Activated CD8-positive, alpha-beta T cell treated with anti-CD3 and anti-CD28 coated beads, Interleukin-2, amount 10 ng/mL, durations not matched to agents 7 days and 5 days (primary cell): ENCODE results near the gene SEZ6L2. TPM values are rescaled to one million over a fixed set of nuclear protein-coding genes. Genes with fewer than 3 reads are reported as not detected.
A peak's percentile ranks its signal among the peaks of the same experiment; 100 is the strongest.
"Not testable (repeated sequence)": the region's sequence is repeated elsewhere in the genome, so short reads cannot be mapped to it uniquely, and the experiment has no call there.

ENCODE experiments used
- ATAC-seq: fragments of 150-1000 bp; cut with Tn5 transposase; one replicate; pipeline ENCODE4 v1.10.0; 2021; ENCODE audit warnings: moderate library complexity
- CTCF ChIA-PET: fragments of 350-600 bp; sonication (Branson Sonifier 250); formaldehyde crosslinking; loops from one replicate; lab custom pipeline; 2021; ENCODE audit warnings: antibody characterized with exemption; lab: Charles Lee
- POLR2A ChIA-PET: fragments of 350-600 bp; sonication (Branson Sonifier 250); formaldehyde crosslinking; loops from one replicate; lab custom pipeline; 2021; ENCODE audit warnings: antibody characterized with exemption; lab: Charles Lee
- DNase-seq: peaks from one replicate; pipeline ENCODE4 v3.0.0-alpha.2; 2020
- H3K27ac Mint-ChIP-seq: one replicate; pipeline ENCODE4 v1.8.0; 2021; ENCODE audit warnings: mild to moderate bottlenecking, mixed read lengths
- H3K27me3 Mint-ChIP-seq: one replicate; pipeline ENCODE4 v1.8.0; 2021; ENCODE audit warnings: low read depth, mixed read lengths
- H3K36me3 Mint-ChIP-seq: one replicate; pipeline ENCODE4 v1.8.0; 2021; ENCODE audit warnings: low read depth, mixed read lengths
- H3K4me1 Mint-ChIP-seq: one replicate; pipeline ENCODE4 v1.8.0; 2021; ENCODE audit warnings: low read depth, mixed read lengths
- H3K4me3 Mint-ChIP-seq: one replicate; pipeline ENCODE4 v1.8.0; 2021; ENCODE audit warnings: mild to moderate bottlenecking, mixed read lengths
- H3K9me3 Mint-ChIP-seq: one replicate; pipeline ENCODE4 v1.8.0; 2022; ENCODE audit warnings: mixed read lengths; ENCODE audit not compliant: insufficient read depth
- total RNA-seq, 2 experiments: library from RNA; stranded (reverse); gene quantifications; one replicate each; pipeline ENCODE4 v1.2.3, GENCODE V29; 2021

SEZ6L2 gene
- total RNA-seq, 2 experiments from 2014 or later: not detected

DNA sequence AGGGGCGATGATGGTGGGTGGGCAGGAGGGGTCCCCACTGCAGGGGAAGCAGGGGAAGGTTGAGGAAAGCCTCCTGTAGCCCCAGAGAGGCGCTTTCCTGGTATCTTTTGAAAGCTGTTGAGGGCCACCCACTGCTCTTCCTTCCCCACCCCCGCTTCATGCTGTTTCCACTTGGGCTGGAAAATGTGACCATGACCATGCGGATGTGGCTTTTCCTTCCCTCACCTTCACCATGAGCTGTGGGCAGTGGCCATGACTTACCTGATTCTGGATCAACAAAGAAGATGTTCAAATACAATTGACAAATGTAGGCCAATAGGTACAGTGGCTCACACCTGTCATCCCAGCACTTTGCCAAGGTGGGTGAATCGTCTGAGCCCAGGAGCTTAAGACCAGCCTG lies 65.3 kb downstream of the SEZ6L2 start:
- POLR2A ChIA-PET: no interaction called here
- no peak overlapping the region for H3K27ac Mint-ChIP-seq

DNA sequence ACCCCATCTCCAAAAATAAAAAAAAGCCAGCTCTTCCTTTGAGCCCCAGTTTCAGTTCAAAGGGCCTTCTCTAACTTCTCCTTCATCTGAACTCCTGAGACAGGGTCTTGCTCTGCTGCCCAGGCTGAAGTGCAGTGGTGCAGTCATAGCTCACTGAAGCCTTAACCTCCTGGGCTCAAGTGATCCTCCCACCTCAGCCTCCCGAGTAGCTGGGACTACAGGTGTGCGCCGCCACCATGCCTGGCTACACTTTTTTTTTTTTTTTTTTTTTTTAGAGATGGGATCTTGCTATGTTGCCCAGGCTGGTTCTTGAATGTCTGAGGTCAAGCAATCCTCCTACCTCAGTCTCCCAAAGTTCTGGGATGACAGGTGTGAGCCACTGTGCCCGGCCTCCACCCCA lies 66.1 kb downstream of the SEZ6L2 start:
- H3K27me3 Mint-ChIP-seq, H3K9me3 Mint-ChIP-seq, ATAC-seq, DNase-seq, H3K27ac Mint-ChIP-seq, H3K4me3 Mint-ChIP-seq, H3K4me1 Mint-ChIP-seq, POLR2A ChIA-PET: not testable (repeated sequence)
- peaks cover 51% of the 10 kb centered on the region for H3K36me3 Mint-ChIP-seq
- CTCF ChIA-PET: interaction anchor here (0.9 to 4.0 kb wide), 2 partner anchors 15 to 23 kb away, joined by 3 to 22 read pairs; no protein-coding TSS in a partner anchor

More for the DNA sequence above, 65.3 kb downstream of the SEZ6L2 start:
- no peak for DNase-seq
- CTCF ChIA-PET: interaction anchor here (1.0 to 4.0 kb wide), 3 partner anchors 9 to 18 kb away, joined by 3 to 22 read pairs (median 4); partner anchors contain the start of gene PAGR1
- H3K27me3 Mint-ChIP-seq: no peaks in the 10 kb centered on the region
- H3K4me3 Mint-ChIP-seq: no peak overlapping the region
- ATAC-seq: no peak
- H3K9me3 Mint-ChIP-seq: no peaks in the 10 kb centered on the region
- peaks cover 52% of the 10 kb centered on the region for H3K36me3 Mint-ChIP-seq
- no peaks in the 10 kb centered on the region for H3K4me1 Mint-ChIP-seq

DNA sequence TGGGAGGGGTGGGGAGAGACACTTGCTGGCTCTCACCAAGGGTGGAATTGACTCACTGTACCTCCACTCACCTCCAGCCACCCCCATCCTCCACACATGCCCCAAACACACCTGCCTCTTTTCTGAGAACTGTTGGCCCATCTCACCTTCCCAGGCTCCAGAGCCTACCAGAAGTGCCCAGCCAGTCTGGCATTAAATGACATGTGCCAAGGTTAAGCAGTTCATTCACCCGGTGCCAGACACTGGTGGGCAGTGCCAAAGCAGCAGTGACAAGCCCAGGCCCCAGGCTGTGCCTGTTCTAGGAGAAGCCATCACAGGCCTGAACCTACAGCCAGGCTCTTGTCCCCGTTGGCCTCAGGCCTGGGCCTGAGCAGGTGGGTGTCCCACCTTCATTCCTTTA lies 67.9 kb downstream of the SEZ6L2 start:
- ChIA-PET CTCF (interaction anchor here (4.0 kb wide), 1 partner anchor 17 kb away, joined by 22 read pairs; no protein-coding TSS in a partner anchor), POLR2A (no interaction called here)
- no peak for DNase-seq
- Mint-ChIP-seq H3K36me3 (peaks cover 43% of the 10 kb centered on the region), H3K4me3 (no peak overlapping the region), H3K27me3 (no peaks in the 10 kb centered on the region), H3K9me3 (no peaks in the 10 kb centered on the region), H3K27ac (no peak overlapping the region), H3K4me1 (peaks cover 12% of the 10 kb centered on the region)
- no peak for ATAC-seq

DNA sequence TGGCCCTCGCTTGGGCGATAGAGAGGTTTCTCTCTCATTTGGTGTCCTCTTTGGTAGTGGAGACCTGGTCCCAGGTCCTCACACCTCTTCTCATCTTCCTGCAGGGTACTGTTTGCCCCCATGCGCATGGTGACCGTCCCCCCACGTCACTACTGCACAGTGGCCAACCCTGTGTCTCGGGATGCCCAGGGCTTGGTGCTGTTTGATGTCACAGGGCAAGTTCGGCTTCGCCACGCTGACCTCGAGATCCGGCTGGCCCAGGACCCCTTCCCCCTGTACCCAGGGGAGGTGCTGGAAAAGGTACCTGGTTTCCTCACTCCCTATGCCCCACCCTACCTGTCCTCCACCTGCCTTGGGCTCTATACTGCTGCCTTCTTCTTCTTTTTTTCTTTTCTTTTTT lies 68.6 kb downstream of the SEZ6L2 start:
- ATAC-seq (no peak), DNase-seq (no peak)
- ChIA-PET POLR2A (no interaction called here), CTCF (no interaction called here)
- H3K9me3 Mint-ChIP-seq: no peaks in the 10 kb centered on the region
- H3K4me1 Mint-ChIP-seq: peaks cover 19% of the 10 kb centered on the region
- no peak overlapping the region for H3K4me3 Mint-ChIP-seq
- H3K36me3 Mint-ChIP-seq: peaks cover 37% of the 10 kb centered on the region
- H3K27me3 Mint-ChIP-seq: no peaks in the 10 kb centered on the region
- H3K27ac Mint-ChIP-seq: no peak overlapping the region

DNA sequence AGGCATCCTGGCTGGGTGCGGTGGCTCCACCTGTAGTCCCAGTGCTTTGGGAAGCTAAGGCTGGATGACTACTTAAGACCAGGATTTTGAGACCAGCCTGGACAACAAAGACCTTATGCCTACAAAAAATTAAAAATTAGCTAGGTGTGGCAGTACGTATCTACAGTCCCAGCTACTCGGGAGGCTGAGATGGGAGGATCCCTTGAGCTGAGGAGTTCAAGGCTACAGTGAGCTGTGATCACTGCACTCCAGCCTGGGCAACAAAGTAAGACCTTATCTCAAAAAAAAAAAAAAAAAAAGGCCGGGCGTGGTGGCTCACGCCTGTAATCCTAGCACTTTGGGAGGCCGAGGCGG lies 73.0 kb downstream of the SEZ6L2 start:
- H3K36me3 Mint-ChIP-seq: peaks cover 29% of the 10 kb centered on the region
- H3K27ac Mint-ChIP-seq: no peak overlapping the region
- no peaks in the 10 kb centered on the region for H3K9me3 Mint-ChIP-seq
- H3K27me3 Mint-ChIP-seq: no peaks in the 10 kb centered on the region
- H3K4me3 Mint-ChIP-seq: peak overlapping the region; percentile 63
- DNase-seq: no peak
- ChIA-PET CTCF (interaction anchor here (0.9 to 6.4 kb wide), 6 partner anchors 9 to 124 kb away, joined by 3 to 55 read pairs (median 6); partner anchors contain the start of genes KIF22 and PAGR1), POLR2A (interaction anchor here (0.8 to 2.5 kb wide), 8 partner anchors 9 to 142 kb away, joined by 3 to 9 read pairs (median 5); partner anchors contain the start of genes KCTD13, PAGR1 and PRRT2)
- H3K4me1 Mint-ChIP-seq: peaks cover 56% of the 10 kb centered on the region
- no peak for ATAC-seq

DNA sequence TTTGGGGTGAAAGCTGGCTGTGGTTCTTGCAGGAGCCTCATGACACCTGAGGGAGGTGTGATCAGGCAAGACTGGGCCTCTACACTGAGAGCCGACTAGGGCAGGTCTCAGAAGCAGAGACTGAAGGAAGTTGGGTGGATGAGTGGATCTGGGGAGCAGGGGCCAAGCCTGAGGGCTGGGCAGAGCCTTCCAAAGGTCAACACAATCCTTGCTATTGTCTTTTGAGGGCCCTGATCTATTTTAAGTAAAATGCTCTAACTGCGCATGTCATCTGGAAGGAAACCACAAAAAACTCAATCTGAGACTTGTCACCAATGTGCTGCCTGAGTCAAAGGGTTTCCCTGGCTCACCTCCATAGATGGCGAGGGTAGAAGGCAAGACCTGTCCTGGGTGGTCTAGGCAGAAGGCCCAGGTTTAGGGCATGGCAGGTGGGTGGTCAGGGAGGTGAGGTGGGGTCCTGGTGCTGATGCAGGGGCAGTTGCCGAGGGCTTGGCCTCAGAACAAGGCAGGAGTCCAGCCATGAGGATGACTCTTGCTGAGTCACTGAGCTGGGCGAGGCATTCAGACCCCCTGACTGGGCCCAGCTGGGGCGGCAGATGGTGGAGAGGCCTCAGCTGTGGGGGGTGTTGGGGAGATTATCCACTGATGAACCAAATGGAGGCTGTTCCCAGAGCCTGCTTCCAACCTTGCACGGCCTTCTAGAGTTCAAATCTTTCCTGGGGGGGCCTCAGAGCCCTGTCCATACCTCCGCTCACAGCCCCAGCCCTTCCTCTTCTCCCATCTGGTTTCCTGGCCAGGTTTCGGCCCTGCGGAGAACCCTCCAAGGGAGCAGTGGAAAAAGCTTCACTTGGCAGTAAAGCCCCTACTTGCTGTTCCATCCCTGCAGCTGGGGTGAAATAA lies 74.0 kb downstream of the SEZ6L2 start:
- peaks cover 62% of the 10 kb centered on the region for H3K4me1 Mint-ChIP-seq
- peaks cover 30% of the 10 kb centered on the region for H3K36me3 Mint-ChIP-seq
- peak; percentile 35 for ATAC-seq
- CTCF ChIA-PET: interaction anchor here (0.6 to 6.4 kb wide), 6 partner anchors 9 to 123 kb away, joined by 3 to 55 read pairs (median 6); partner anchors contain the start of gene PAGR1
- POLR2A ChIA-PET: interaction anchor here (0.9 to 2.5 kb wide), 4 partner anchors 8 to 125 kb away, joined by 3 to 9 read pairs (median 6); partner anchors contain the start of gene PAGR1
- H3K27ac Mint-ChIP-seq: peak overlapping the region; percentile 74
- peak; percentile 62 for DNase-seq
- no peaks in the 10 kb centered on the region for H3K27me3 Mint-ChIP-seq
- H3K4me3 Mint-ChIP-seq: peak overlapping the region; percentile 13
- H3K9me3 Mint-ChIP-seq: no peaks in the 10 kb centered on the region

DNA sequence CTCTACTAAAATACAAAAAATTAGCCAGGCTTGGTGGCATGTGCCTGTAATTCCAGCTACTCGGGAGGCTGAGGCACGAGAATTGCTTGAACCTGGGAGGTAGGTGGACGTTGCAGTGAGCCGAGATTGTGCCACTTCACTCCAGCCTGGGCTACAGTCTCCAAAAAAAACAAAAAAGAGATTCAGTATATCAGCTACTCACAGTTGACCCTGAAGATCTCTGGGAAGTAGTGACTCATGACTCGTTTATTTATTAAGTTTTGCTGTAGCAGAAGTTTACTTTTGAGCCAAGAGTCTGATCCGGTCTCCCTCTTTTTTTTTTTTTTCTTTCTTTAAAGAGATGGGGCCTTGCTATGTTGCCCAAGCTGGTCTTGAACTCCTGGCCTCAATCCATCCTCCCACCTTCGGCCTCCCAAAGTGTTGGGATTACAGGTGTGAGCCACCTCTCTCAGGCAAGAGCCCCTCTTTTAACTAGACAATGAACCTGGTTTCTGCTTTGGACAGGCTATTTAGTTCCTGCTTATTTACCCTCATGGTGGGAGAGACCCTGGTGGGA lies 74.7 kb downstream of the SEZ6L2 start:
- ChIA-PET CTCF (interaction anchor here (0.7 to 6.4 kb wide), 3 partner anchors 8 to 53 kb away, joined by 3 to 55 read pairs (median 13); partner anchors contain the start of gene PAGR1), POLR2A (interaction anchor here (0.6 to 1.9 kb wide), 4 partner anchors 17 to 673 kb away, joined by 3 to 9 read pairs (median 4); no protein-coding TSS in a partner anchor)
- peaks cover 67% of the 10 kb centered on the region for H3K4me1 Mint-ChIP-seq
- H3K9me3 Mint-ChIP-seq: no peaks in the 10 kb centered on the region
- H3K4me3 Mint-ChIP-seq: no peak overlapping the region
- ATAC-seq (no peak), DNase-seq (no peak)
- H3K27ac Mint-ChIP-seq: peak overlapping the region; percentile 74
- H3K27me3 Mint-ChIP-seq: no peaks in the 10 kb centered on the region
- peaks cover 34% of the 10 kb centered on the region for H3K36me3 Mint-ChIP-seq

DNA sequence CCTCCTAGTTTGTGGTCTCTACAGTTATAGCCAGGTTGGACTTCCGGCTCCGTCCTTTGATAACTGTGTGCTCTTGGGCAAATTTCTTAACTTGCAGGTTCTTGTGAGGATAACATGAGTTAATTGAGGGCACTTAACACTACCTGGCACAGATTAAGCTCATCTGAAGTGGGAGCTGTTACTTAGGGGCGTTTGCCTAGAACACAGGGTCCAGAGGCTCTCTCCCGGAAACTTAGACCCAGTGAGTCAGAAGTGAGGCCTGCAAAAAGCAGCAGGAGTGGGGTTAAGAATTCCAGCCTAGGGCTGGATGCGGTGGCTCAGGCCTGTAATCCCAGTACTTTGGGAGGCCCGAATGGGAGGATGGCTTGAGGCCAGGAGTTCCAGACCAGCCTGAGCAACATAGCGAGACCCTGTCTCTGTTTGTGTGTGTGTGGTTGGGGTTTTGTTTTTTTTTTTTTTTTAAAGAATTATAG lies 77.7 kb downstream of the SEZ6L2 start:
- Mint-ChIP-seq H3K4me3 (peak overlapping the region; percentile 97), H3K4me1 (peaks cover 78% of the 10 kb centered on the region), H3K36me3 (peaks cover 52% of the 10 kb centered on the region), H3K27me3 (no peaks in the 10 kb centered on the region), H3K9me3 (no peaks in the 10 kb centered on the region), H3K27ac (peak overlapping the region; percentile 89)
- ATAC-seq (no peak), DNase-seq (no peak)
- ChIA-PET CTCF (interaction anchor here (1.2 to 8.0 kb wide), 6 partner anchors 14 to 121 kb away, joined by 3 to 106 read pairs (median 11); partner anchors contain the start of gene KIF22), POLR2A (interaction anchor here (1.6 to 4.1 kb wide), 4 partner anchors 14 to 32 kb away, joined by 4 to 29 read pairs (median 11); partner anchors contain the start of gene KIF22)

Other genes starting within 250 kb of the SEZ6L2 start
- 100 to 1,000 TPM; 339 to 352 TPM for gene SPN, start 236.3 kb downstream of the SEZ6L2 start, total RNA-seq
- 10 to 100 TPM in 1 of 2 experiments, 1 to 10 TPM in 1; 8.6 to 10.2 TPM for gene QPRT, start 220.4 kb downstream of the SEZ6L2 start, total RNA-seq
- gene C16orf54, start 153.6 kb downstream of the SEZ6L2 start, total RNA-seq: 10 to 100 TPM; 64.3 to 68.0 TPM
- gene ZG16, start 121.3 kb downstream of the SEZ6L2 start, total RNA-seq: not detected
- 100 to 1,000 TPM; 229 to 233 TPM for gene KIF22, start 108.8 kb downstream of the SEZ6L2 start, total RNA-seq
- 100 to 1,000 TPM; 455 to 494 TPM for gene MAZ, start 93.0 kb downstream of the SEZ6L2 start, total RNA-seq
- under 1 TPM; 0.16 to 0.83 TPM for gene PRRT2, start 87.4 kb downstream of the SEZ6L2 start, total RNA-seq
- 10 to 100 TPM; 39.1 TPM for gene PAGR1, start 83.4 kb downstream of the SEZ6L2 start, total RNA-seq
- gene MVP, start 79.1 kb downstream of the SEZ6L2 start, total RNA-seq: 100 to 1,000 TPM; 122 to 125 TPM
- gene CDIPT, start 36.3 kb downstream of the SEZ6L2 start, total RNA-seq: 10 to 100 TPM; 51.1 to 53.2 TPM
- under 1 TPM in 1 of 2 experiments, not detected in 1; 0.24 TPM for gene ASPHD1, start 938 bp upstream of the SEZ6L2 start, total RNA-seq
- 10 to 100 TPM; 33.8 to 35.5 TPM for gene KCTD13, start 26.7 kb upstream of the SEZ6L2 start, total RNA-seq
- gene TMEM219, start 62.5 kb upstream of the SEZ6L2 start, total RNA-seq: 10 to 100 TPM; 57.8 to 61.0 TPM
- 10 to 100 TPM; 48.9 to 49.8 TPM for gene TAOK2, start 74.3 kb upstream of the SEZ6L2 start, total RNA-seq
- gene HIRIP3, start 96.1 kb upstream of the SEZ6L2 start, total RNA-seq: 10 to 100 TPM; 46.4 to 47.3 TPM
- gene INO80E, start 96.7 kb upstream of the SEZ6L2 start, total RNA-seq: 100 to 1,000 TPM; 104 to 117 TPM
- under 1 TPM in 1 of 2 experiments, not detected in 1; 0.34 TPM for gene DOC2A, start 111.5 kb upstream of the SEZ6L2 start, total RNA-seq
- gene C16orf92, start 123.6 kb upstream of the SEZ6L2 start, total RNA-seq: not detected
- gene TLCD3B, start 131.7 kb upstream of the SEZ6L2 start, total RNA-seq: 1 to 10 TPM; 4.6 TPM
- gene ALDOA, start 166.2 kb upstream of the SEZ6L2 start, total RNA-seq: 1,000 to 10,000 TPM; 1,738 to 1,843 TPM
- gene PPP4C, start 176.4 kb upstream of the SEZ6L2 start, total RNA-seq: 100 to 1,000 TPM; 157 TPM
- 1 to 10 TPM; 1.3 TPM for gene TBX6, start 192.4 kb upstream of the SEZ6L2 start, total RNA-seq
- gene YPEL3, start 196.7 kb upstream of the SEZ6L2 start, total RNA-seq: 10 to 100 TPM; 29.4 to 34.5 TPM
- gene GDPD3, start 214.0 kb upstream of the SEZ6L2 start, total RNA-seq: 10 to 100 TPM; 10.5 to 12.6 TPM
- 10 to 100 TPM; 83.5 to 93.7 TPM for gene MAPK3, start 223.7 kb upstream of the SEZ6L2 start, total RNA-seq